DMS53 treated with DMSO at 0.1 percent for 48 hours (cell line): ENCODE results near the gene CREB3L2.
"Not testable (repeated sequence)": the region's sequence is repeated elsewhere in the genome, so short reads cannot be mapped to it uniquely, and the experiment has no call there.

ENCODE experiments used
- DNase-seq: peaks from one replicate; lab custom pipeline; 2025; ENCODE audit not compliant: unreplicated experiment; lab: John Stamatoyannopoulos, UW

The CREB3L2 gene, protein sequence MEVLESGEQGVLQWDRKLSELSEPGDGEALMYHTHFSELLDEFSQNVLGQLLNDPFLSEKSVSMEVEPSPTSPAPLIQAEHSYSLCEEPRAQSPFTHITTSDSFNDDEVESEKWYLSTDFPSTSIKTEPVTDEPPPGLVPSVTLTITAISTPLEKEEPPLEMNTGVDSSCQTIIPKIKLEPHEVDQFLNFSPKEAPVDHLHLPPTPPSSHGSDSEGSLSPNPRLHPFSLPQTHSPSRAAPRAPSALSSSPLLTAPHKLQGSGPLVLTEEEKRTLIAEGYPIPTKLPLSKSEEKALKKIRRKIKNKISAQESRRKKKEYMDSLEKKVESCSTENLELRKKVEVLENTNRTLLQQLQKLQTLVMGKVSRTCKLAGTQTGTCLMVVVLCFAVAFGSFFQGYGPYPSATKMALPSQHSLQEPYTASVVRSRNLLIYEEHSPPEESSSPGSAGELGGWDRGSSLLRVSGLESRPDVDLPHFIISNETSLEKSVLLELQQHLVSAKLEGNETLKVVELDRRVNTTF

DNA sequence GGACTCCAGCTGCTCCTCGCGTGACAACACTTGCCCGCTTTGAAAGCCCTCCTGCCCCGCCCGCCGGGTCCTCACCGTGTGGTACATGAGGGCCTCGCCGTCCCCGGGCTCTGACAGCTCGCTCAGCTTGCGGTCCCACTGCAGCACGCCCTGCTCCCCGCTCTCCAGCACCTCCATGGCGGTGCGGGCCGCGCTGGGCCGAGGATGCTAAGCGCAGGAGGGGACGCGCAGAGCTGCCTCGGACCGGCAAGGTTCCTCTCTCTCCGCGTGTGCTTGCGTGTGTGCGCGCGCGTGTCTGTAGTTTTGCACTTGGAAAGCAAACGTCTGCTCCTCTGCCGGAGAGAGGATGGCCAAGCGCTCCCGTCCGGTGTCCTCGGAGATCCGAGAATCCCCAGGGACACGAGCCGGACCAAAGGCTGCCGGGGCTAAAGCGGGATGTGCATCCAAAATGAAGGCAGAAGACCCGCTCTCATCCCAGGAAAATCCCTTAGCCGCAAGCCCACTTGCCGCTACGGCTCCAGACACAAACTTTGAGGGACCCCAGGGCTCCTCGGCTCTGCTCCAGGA, at the start of gene CREB3L2:
CREB3L2 (minus strand) TSS at position 558 of the 567 bp plus-strand sequence; CDS start at position 177, 381 bp downstream.
- DNase-seq = peak; percentile 85

DNA sequence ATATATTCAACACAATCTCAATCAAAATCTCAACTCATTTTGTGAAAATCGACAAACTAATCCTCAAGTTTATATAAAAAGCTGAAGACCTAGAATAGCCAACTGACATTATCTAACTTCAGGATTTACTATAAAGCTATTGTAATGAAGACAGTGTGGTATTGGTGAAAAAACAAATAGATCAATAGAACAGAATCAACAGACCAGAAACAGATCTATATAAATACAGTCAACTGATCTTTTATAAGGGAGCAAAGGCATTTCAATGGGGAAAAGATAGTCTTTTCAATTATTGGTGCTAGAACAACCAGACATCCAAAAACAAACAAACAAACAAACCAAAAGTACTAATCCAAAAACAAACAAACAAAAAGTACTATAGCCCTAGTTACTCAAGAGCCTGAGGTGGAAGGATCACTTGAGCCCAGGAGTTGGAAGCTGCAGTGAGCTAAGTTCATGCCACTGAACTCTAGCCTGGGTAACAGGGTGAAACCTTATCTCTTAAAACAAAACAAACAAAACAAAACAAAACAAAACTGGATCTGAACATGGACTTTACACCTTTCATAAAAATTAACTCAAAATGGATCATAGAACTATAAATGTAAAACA, 47.7 kb upstream of the CREB3L2 start:
- no peak for DNase-seq

DNA sequence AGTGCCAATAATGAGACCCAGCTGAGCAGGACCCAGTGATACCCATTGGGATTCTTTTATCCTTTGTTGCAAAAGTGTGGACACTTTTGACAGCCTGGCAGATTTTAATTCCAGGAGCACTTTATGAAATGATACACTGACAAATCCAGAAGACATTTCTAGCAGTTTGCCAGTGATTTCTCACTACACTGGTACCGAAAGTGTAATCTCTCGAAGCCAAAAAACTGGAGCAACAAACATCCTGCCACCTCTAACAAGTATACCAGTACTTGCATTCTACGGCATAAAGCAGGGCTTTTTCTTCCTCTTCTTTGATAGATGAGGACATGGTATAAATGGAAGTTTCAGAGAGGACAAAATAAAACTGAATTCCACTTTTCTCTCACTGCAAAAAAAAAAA, 46.0 kb upstream of the CREB3L2 start:
- DNase-seq = no peak

DNA sequence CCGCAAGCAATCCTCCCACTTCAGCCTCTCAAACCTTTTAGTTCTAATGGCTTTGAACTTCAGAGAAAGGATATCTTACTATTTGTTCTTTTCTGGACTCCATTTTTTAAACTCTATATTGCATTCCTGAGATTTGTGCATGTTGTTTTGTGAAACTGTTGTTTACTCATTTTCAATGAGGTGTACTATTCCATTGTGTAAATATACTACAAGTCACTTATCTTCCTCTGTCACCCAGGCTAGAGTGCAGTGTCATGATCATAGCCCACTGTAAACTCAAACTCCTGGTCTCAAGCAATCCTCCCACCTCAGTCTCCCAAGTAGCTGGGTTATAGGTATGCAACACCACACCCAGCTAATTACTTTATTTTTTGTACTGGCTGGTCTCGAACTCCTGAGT, 43.0 kb upstream of the CREB3L2 start:
- DNase-seq = no peak

DNA sequence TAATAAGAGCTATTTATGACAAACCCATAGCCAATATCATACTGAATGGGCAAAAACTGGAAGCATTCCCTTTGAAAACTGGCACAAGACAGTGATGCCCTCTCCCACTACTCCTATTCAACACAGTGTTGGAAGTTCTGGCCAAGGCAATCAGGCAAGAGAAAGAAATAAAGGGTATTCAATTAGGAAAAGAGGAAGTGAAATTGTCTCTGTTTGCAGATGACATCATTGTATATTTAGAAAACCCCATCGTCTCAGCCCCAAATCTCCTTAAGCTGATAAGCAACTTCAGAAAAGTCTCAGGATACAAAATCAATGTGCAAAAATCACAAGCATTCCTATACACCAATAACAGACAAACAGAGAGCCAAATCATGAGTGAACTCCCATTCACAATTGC, 38.2 kb upstream of the CREB3L2 start:
- not testable (repeated sequence) for DNase-seq

DNA sequence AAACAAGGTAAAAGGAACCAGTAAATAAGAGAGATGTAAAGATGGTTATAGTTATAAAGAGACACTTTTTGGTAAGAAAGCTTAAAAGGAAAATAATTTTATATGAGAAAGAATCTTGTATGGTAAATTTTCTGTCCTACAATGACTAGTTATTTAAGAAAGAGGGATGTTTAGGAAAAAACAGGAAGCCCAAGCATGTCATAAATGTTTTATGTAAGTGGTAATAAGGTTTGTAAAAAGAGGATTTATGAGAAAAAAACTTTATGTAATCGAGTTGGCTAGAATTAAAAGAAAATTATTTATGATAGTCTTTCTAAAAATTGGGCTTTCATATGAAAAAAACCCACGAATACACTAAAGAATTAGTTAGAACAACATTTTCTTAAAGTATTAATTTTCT, 34.2 kb upstream of the CREB3L2 start:
- DNase-seq = no peak

DNA sequence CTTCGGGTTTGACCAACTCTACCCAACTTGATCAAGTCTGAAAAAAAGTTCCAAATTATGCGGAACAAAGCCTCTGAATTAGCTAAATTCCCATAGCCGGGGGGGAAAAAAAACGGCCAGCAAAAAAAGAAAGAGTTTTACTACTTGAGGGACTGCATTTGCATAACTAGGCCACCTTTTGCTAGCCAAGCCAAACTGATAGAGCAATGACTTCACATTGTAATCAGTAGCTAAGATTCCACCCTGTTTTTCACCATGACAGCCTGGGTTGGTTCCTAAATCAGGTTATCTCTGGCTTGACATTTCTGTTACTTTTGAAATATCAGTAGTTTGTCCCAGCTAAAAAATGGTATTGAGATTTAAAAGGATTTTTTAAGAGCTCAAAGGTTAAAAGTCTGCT, 31.4 kb upstream of the CREB3L2 start:
- no peak for DNase-seq

DNA sequence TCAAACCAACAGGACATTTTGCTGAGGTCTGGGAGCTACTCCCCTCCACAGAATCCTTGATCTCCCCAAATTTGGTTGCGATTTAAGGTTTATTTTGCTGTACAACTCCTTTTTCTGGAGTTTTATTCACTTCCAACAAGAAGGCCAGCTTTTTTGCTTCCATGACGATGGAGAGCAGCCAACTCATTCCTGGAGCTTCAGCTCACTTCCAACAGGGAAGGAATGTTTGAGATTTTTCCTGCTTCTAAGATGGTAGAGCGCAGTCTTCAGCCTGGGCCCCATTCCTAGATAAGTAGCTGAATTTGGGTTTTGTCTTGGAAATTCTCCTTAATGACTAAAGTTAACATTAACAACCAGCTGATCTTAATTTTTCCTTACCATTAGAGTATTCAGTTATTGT, 30.9 kb upstream of the CREB3L2 start:
- no peak for DNase-seq

DNA sequence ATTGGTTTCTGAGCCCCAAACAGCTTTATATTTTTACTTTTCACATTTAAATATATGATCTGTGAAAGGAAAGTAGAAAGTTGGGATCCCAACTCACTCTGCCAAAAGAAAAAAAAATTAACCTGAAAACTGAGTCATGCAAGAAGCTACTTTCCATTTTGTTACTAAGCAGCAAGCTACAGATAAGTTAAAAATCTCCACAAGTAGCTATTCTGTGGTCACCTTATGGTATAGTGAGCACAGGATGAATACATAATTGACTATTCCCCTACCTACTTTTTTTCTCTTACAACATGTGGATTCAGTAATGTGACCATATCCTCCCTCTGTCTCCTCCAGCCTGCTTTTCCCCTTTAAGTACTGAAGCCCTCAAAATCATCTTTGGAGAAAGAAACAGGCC, 30.3 kb upstream of the CREB3L2 start:
- DNase-seq = no peak

DNA sequence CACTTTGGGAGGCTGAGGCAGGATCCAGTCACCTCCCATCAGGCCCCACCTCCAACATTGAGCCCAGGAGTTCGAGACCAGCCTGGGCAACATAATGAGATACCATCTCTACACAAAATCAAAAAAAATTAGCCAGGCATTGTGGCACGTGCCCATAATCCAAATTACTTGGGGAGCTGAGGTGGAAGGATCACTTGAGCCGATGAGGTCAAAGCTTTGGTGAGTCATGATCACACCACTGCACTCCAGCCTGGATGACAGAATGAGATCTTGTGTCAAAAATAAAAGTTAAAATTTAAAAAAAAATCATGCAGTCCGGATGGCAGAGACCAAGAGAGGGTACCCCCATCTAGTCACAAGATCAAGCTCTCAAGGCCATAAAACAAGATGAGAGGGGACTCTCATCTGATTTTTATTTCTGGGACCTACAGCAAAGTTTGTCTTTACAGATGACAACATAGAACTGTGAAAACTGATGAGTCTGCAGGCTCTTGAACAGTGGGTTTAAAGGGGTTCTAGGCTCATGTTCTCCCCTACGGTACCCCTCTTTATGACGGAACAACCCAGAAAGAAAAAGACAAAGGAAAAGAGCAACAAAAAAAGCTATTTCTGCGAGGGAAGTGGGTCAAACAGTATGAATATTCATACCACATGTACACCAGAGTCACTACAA, 28.9 kb upstream of the CREB3L2 start:
- no peak for DNase-seq

DNA sequence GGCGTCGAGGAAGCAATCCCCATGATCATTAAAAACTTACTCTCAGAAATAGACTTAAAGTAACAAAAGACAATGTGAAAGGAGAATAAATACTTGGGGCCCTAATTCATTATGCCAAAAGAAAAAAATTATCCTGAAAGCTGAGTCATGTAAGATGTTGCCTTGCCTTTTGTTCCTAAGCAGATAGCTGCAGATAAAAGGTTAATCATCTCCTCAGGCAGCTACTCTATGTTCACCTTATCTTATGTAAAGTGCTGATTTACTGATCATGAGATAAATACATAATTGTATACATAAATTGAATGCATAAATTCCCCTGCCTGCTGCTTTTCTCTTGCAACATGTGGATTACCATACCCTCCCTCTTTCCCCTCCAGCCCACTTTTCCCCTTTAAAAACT, 28.1 kb upstream of the CREB3L2 start:
- DNase-seq = no peak

DNA sequence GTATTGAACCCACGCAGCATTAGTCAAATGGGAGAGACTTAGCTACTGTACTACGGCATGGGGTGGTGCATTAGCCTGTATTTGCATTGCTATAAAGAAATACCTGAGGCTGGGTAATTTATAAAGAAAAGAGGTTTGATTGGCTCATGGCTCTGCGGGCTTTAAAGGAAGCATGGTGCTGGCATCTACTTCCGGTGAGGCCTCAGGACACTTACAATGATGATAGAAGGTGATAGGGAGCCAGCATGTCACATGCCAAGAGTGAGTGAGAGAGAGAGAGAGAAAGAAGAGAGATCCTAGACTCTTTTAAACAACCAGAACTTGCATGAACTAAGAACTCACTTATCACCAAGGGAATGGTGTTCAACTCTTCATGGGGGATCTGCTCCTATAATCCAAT, 27.2 kb upstream of the CREB3L2 start:
- no peak for DNase-seq

DNA sequence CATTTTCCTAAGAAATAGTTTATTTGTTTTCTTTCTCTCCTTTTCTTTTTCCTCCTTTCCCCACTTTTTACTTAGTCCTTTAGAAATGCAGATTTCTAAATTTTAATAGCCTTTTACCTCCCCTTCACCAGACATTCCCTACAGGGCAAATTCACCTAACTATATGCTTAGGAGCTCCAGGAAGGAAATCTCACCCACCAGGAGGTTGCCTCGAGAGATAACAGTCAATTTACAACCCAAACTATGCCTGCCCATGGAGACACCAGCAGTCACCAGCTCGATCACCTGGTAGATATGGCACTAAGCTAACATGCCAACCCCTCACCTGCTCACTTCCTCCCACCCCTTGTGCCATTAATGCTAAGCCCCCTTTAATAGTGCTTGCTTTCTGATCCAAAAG, 25.2 kb upstream of the CREB3L2 start:
- no peak for DNase-seq

DNA sequence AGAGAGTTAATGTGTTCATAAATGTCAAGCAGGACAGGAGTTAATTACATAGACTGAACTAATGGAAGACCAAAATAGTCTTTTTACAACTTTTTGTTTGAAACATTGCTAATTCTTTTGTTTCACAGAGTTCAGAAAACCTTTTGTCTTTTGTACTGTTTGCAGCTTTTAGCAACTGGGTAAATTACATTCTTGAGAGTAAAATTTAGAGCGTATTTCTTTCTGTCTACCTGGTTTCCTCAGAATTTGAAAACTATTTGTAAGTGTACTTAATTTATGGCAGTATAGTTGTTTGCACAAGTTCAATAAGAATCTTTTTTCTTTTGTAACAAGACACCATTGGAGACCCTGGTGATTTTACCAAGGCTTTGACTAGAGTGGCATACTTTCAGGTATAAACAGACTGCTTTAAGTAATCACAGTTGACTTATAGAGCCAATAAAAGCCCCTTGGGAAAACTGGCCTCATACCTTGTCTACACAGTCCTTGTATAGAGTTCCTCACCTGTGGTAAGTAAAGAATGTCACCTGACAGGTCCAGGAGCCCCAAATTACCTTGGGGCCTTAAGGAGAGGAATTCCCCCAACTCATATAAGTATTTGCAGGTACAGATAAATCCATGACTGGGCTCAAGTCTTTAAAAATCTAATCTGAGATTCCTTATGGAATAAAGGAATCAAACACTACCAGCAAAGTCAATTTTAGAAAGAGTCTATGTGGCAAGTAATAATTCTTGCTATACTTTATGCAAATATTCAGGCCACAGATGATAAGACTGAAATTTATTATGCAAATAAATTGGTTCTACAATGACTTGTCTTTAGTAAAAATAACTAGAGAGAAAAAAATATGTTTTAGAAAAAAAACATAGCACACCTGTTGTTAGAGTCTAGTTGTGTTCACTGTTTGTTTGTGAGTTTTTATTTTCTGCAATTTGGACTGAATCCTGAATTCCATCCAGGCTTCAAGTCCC, 23.6 kb upstream of the CREB3L2 start:
- no peak for DNase-seq

DNA sequence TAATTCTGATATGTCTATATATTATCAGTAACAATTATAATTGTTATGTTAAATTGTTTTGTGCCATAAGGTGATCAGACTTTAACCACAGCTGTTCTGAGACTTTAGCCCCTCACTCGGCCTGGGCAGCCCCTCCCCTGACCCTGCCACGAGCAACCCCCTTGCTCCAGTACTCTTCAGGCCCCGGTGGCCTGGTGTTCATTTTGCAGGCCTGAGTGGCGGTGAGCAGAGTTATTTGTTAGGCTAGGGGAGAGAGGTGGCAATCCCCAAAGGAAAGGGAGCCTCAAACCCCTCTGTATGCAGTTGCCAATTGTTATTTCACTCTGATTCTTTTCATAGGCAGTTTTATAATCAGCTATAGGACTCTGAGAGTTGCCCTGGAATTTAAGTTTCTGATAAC, 22.9 kb upstream of the CREB3L2 start:
- no peak for DNase-seq

DNA sequence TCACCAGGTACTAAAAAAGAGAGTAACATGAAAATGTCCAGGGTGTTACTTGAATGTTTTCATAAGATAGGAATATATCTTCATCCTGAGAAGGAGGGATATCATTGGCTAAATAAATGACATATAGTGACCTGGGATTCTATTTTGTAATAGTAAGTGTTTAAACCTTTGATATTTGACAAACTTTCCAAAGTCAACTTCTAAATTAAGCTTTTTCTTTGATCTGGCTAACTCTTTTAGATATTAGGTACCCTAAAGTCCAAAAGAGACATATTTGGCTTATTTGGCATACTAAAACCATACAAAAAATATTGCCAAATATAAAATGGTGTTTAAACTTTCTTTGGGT, 22.4 kb upstream of the CREB3L2 start:
- no peak for DNase-seq

DNA sequence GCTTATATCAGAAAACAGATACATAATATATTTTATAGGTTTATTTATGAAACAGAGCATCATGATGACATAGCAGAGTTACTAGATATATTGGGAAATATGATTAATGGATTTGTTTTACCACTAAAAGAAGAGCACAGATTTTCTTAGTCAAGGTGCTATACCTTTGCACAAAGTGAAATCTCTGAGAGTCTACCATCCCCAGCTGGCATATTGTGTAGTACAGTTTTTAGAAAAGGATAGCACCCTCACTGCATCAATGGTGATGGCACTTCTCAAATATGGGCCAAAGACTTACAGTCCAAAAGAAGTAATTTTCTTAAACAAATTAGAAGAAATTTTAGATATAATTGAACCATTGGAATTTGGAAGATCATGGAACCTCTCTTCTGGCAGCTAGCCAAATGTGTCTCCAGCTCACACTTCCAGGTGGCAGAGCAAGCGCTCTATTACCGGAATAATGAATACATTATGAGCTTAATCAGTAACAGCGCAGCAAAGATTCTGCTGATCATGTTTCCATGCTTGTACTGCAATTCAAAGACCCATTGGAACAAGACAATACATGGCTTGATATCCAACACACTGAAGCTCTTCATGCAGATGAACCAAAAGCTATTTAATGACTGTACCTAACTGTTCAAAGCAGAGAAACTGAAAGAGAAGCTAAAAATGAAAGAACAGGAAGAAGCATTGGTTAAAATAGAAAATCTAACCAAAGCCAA, 21.9 kb upstream of the CREB3L2 start:
- no peak for DNase-seq

DNA sequence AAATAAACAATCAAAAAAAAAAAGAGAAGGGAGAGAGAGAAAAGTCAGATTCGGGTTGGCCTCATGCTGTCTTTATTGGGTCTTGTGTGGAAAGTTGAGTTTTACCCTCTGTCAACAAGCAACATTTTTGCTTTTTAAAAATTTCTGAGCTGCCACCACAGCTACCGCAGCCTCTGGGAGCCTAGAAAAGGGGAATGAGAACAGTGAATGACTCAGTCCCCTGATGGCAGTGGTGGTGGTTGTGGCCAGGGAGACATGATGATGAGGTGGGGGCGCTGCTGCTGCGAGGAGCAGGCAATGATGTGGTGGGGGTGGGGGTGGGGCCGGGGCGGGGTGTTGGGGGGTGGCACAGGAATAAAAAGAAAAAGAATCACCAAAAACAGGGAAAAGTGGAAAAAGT, 20.0 kb upstream of the CREB3L2 start:
- no peak for DNase-seq

DNA sequence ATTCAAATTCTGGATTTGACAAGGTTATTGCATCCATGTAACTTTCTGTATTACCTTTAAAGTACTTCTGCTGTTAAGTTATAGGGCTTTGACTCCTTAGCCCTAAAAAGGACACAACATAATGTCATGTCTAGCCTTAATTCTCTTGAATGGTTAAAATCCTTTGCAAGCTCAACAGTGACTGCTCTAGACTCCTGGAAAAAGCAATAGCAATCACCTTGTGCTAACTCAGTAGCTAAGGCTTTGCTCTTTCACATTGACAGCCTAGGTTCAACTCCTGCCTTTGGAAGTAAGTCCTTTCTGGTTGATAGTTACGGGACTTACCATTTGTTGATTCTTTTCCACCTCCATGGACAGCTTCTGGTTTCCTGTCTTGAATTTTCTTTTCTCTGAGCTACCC, 16.1 kb upstream of the CREB3L2 start:
- DNase-seq = no peak

DNA sequence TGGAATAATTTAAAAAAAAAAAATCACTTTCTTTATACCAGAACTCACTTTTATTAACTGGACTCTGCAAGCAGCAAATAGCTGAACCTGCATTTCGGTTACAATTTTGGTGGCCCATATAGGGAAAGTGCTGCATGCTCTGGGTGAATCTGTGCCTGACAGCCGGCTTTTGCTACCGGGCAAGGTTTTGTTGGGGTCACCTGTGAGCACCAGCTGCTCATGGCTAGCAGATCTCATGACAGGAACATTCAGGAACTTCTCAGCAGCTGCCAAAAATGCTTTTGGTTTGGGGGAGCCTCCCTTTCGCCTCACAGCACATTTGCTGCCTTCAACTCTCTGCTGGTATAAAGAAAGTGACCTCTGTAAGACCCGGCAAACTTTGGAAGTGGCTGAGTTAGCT, 13.2 kb upstream of the CREB3L2 start:
- no peak for DNase-seq
